GM23338 (cell line): ENCODE measurements around the gene OLFM1. TPM values are rescaled to one million over a fixed set of nuclear protein-coding genes. Genes with fewer than 3 reads are reported as not detected.

ENCODE experiments used
- ATAC-seq: fragments of 200-7000 bp; cut with Tn5 transposase; 3 replicates; pipeline ENCODE4 v1.9.1; 2020
- DNase-seq: peaks from one replicate; pipeline ENCODE4 v3.0.0-alpha.2; 2015; ENCODE audit warnings: low spot score
- H2AFZ ChIP-seq: fragments of 200-600 bp; sonication (generic); 2 replicates; pipeline ENCODE4 v1.8.0; 2016; ENCODE audit warnings: antibody characterized with exemption, mild to moderate bottlenecking, moderate library complexity
- H3F3A ChIP-seq: fragments of 200-600 bp; sonication (generic); replicated peaks from 2 replicates; pipeline ENCODE4 v1.8.0; 2017; ENCODE audit warnings: antibody characterized with exemption, mixed run types, low read depth
- H3K27ac ChIP-seq: fragments of 200-600 bp; sonication (generic); 2 replicates; pipeline ENCODE4 v1.6.1; 2016; ENCODE audit warnings: low read depth
- H3K27me3 ChIP-seq: fragments of 200-600 bp; sonication (generic); 2 replicates; pipeline ENCODE4 v1.8.0; 2016; ENCODE audit warnings: mild to moderate bottlenecking, mixed run types, moderate library complexity; ENCODE audit not compliant: insufficient read depth
- H3K36me3 ChIP-seq: fragments of 200-600 bp; sonication (generic); 2 replicates; pipeline ENCODE4 v1.8.0; 2016; ENCODE audit warnings: mild to moderate bottlenecking; ENCODE audit not compliant: insufficient read depth
- H3K4me1 ChIP-seq: fragments of 200-600 bp; sonication (generic); 2 replicates; pipeline ENCODE4 v1.8.0; 2016; ENCODE audit warnings: mild to moderate bottlenecking, moderate library complexity; ENCODE audit not compliant: insufficient read depth
- H3K4me2 ChIP-seq: fragments of 200-600 bp; sonication (generic); 2 replicates; pipeline ENCODE4 v1.7.1; 2017; ENCODE audit warnings: mixed run types
- H3K4me3 ChIP-seq: fragments of 200-600 bp; sonication (generic); 2 replicates; pipeline ENCODE4 v1.6.1; 2016; ENCODE audit warnings: mixed run types
- H3K79me2 ChIP-seq: fragments of 200-600 bp; sonication (generic); replicated peaks from 2 replicates; pipeline ENCODE4 v1.8.0; 2017; ENCODE audit warnings: mild to moderate bottlenecking; ENCODE audit not compliant: insufficient read depth
- H3K9me2 ChIP-seq: fragments of 200-600 bp; sonication (generic); 2 replicates; pipeline ENCODE4 v1.8.0; 2017; ENCODE audit not compliant: insufficient read depth
- H4K20me1 ChIP-seq: fragments of 200-600 bp; sonication (generic); replicated peaks from 2 replicates; pipeline ENCODE4 v1.8.0; 2017; ENCODE audit warnings: mild to moderate bottlenecking; ENCODE audit not compliant: insufficient read depth
- H3K27ac Mint-ChIP-seq: 2 replicates; pipeline ENCODE4 v1.8.0; 2020; ENCODE audit warnings: inconsistent platforms, mild to moderate bottlenecking, moderate library complexity, mixed read lengths
- H3K27me3 Mint-ChIP-seq: 3 replicates; pipeline ENCODE4 v1.8.0; 2022; ENCODE audit warnings: low read depth, mild to moderate bottlenecking, moderate library complexity, mixed read lengths, inconsistent platforms; ENCODE audit not compliant: insufficient read depth, poor library complexity
- H3K36me3 Mint-ChIP-seq: 3 replicates; pipeline ENCODE4 v1.8.0; 2021; ENCODE audit warnings: low read depth, mild to moderate bottlenecking, inconsistent platforms, moderate library complexity, mixed read lengths
- H3K4me1 Mint-ChIP-seq: 3 replicates; pipeline ENCODE4 v1.8.0; 2020; ENCODE audit warnings: mild to moderate bottlenecking, inconsistent platforms, mixed read lengths
- H3K4me3 Mint-ChIP-seq: 3 replicates; pipeline ENCODE4 v1.8.0; 2021; ENCODE audit warnings: moderate library complexity, mild to moderate bottlenecking, inconsistent platforms, mixed read lengths
- H3K9me3 Mint-ChIP-seq: 3 replicates; pipeline ENCODE4 v1.8.0; 2020; ENCODE audit warnings: moderate library complexity, mild to moderate bottlenecking, inconsistent platforms, mixed read lengths
- CREB1 ChIP-seq: fragments of 250-450 bp; sonication (Bioruptor Pico); IDR thresholded peaks from 2 replicates; pipeline ENCODE4 v1.5.0; 2020; ENCODE audit warnings: low read depth, mild to moderate bottlenecking, moderate library complexity
- CTCF ChIP-seq, 2 experiments: fragments of 200-600 bp in 1 of 2; sonication (generic) in 1 of 2; conservative IDR thresholded peaks; 2 replicates each; pipeline versions ENCODE4 v1.5.1 to v1.6.1; 2016 to 2017; ENCODE audit warnings: antibody characterized with exemption in 2 of 2, low read depth in 2 of 2, mild to moderate bottlenecking in 2 of 2, moderate library complexity in 1 of 2
- ETS1 ChIP-seq: IDR thresholded peaks from 2 replicates; pipeline ENCODE4 v1.6.1; 2016; ENCODE audit warnings: antibody characterized with exemption
- EZH2 ChIP-seq: fragments of 200-600 bp; sonication (generic); IDR thresholded peaks from one replicate; pipeline ENCODE4 v1.8.0; 2017; ENCODE audit warnings: antibody characterized with exemption, mild to moderate bottlenecking, low read depth; ENCODE audit not compliant: unreplicated experiment
- EZH2phosphoT487 ChIP-seq: fragments of 200-600 bp; sonication (generic); IDR thresholded peaks from one replicate; pipeline ENCODE4 v1.8.1; 2018; ENCODE audit warnings: antibody characterized with exemption; ENCODE audit not compliant: unreplicated experiment
- JUNB ChIP-seq: IDR thresholded peaks from one replicate; pipeline ENCODE4 v1.6.1; 2016; ENCODE audit warnings: antibody characterized with exemption; ENCODE audit not compliant: unreplicated experiment
- NANOG ChIP-seq: IDR thresholded peaks from 2 replicates; pipeline ENCODE4 v1.6.1; 2016; ENCODE audit warnings: antibody characterized with exemption, borderline replicate concordance
- POLR2AphosphoS5 ChIP-seq: IDR thresholded peaks from 2 replicates; pipeline ENCODE4 v1.6.1; 2016; ENCODE audit warnings: antibody characterized with exemption, low read depth
- REST ChIP-seq: IDR thresholded peaks from one replicate; pipeline ENCODE4 v1.6.1; 2018; ENCODE audit warnings: antibody characterized with exemption; ENCODE audit not compliant: unreplicated experiment
- STAT1 ChIP-seq: IDR thresholded peaks from one replicate; pipeline ENCODE4 v1.6.1; 2016; ENCODE audit warnings: antibody characterized with exemption; ENCODE audit not compliant: unreplicated experiment
- ZNF114 ChIP-seq: fragments of 250-450 bp; sonication (Bioruptor Pico); IDR thresholded peaks from 2 replicates; pipeline ENCODE4 v1.5.0; 2020; ENCODE audit warnings: mild to moderate bottlenecking, moderate library complexity
- ZNF331 ChIP-seq: fragments of 250-450 bp; sonication (Bioruptor Pico); IDR thresholded peaks from 2 replicates; pipeline ENCODE4 v1.5.0; 2020; ENCODE audit warnings: low read depth, mild to moderate bottlenecking, moderate library complexity
- polyA plus RNA-seq: library from polyadenylated mRNA; unstranded; fragments of >200 nt; fragmentation: Nextera tagmentation; extraction: Ambion mirVana; gene quantifications from 2 replicates; pipeline ENCODE4 v1.2.1, GENCODE V29; 2016
- total RNA-seq: library from RNA; depleted of rRNA; stranded (reverse); fragments of >200 nt; shearing (Covaris generic); gene quantifications from 2 replicates; pipeline ENCODE4 v1.2.3, GENCODE V29; 2014
- TF ChIP-seq, protein P1 (sequence below): fragments of 250-450 bp; sonication (Bioruptor Pico); IDR thresholded peaks from 2 replicates; pipeline ENCODE4 v1.5.0; 2020; ENCODE audit warnings: mild to moderate bottlenecking, moderate library complexity

Gene OLFM1
- total and polyA plus RNA-seq, 2 experiments from 2014 or later: 20.6 to 40.1 TPM

DNA sequence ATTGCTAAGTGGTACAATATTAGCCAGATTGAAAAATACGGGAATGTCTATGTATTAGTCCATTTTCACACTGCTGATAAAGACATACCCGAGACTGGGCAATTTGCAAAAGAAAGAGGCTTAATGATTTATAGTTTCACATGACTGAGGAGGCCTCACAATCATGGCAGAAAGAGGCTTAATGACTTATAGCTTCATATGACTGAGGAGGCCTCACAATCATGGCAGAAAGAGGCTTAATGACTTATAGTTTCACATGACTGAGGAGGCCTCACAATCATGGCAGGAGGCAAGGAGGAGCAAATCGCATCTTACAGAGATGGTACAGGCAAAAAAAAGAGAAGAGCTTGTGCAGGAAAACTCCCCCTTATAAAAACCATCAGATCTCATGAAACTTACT is 32.3 kb upstream of the OLFM1 start:
- Mint-ChIP-seq H3K4me3 (no peak overlapping the region), H3K27me3 (peaks cover 4% of the 10 kb centered on the region), H3K9me3 (peaks cover 8% of the 10 kb centered on the region; the same call in 1 of the 3 replicates), H3K27ac (no peak overlapping the region), H3K4me1 (no peaks in the 10 kb centered on the region), H3K36me3 (no peaks in the 10 kb centered on the region)
- Histone ChIP-seq H3K27me3 (no peaks in the 10 kb centered on the region), H3K4me1 (no peaks in the 10 kb centered on the region), H3F3A (no peaks in the 10 kb centered on the region), H3K4me2 (no peak overlapping the region), H3K36me3 (no peaks in the 10 kb centered on the region), H3K27ac (no peak overlapping the region), H4K20me1 (no peaks in the 10 kb centered on the region), H3K9me2 (peaks cover 6% of the 10 kb centered on the region; the same call in 1 of the 2 replicates), H3K79me2 (no peaks in the 10 kb centered on the region), H2AFZ (no peak overlapping the region), H3K4me3 (no peak overlapping the region)
- DNase-seq (no peak), ATAC-seq (no peak)
- TF ChIP-seq, protein P1, sequence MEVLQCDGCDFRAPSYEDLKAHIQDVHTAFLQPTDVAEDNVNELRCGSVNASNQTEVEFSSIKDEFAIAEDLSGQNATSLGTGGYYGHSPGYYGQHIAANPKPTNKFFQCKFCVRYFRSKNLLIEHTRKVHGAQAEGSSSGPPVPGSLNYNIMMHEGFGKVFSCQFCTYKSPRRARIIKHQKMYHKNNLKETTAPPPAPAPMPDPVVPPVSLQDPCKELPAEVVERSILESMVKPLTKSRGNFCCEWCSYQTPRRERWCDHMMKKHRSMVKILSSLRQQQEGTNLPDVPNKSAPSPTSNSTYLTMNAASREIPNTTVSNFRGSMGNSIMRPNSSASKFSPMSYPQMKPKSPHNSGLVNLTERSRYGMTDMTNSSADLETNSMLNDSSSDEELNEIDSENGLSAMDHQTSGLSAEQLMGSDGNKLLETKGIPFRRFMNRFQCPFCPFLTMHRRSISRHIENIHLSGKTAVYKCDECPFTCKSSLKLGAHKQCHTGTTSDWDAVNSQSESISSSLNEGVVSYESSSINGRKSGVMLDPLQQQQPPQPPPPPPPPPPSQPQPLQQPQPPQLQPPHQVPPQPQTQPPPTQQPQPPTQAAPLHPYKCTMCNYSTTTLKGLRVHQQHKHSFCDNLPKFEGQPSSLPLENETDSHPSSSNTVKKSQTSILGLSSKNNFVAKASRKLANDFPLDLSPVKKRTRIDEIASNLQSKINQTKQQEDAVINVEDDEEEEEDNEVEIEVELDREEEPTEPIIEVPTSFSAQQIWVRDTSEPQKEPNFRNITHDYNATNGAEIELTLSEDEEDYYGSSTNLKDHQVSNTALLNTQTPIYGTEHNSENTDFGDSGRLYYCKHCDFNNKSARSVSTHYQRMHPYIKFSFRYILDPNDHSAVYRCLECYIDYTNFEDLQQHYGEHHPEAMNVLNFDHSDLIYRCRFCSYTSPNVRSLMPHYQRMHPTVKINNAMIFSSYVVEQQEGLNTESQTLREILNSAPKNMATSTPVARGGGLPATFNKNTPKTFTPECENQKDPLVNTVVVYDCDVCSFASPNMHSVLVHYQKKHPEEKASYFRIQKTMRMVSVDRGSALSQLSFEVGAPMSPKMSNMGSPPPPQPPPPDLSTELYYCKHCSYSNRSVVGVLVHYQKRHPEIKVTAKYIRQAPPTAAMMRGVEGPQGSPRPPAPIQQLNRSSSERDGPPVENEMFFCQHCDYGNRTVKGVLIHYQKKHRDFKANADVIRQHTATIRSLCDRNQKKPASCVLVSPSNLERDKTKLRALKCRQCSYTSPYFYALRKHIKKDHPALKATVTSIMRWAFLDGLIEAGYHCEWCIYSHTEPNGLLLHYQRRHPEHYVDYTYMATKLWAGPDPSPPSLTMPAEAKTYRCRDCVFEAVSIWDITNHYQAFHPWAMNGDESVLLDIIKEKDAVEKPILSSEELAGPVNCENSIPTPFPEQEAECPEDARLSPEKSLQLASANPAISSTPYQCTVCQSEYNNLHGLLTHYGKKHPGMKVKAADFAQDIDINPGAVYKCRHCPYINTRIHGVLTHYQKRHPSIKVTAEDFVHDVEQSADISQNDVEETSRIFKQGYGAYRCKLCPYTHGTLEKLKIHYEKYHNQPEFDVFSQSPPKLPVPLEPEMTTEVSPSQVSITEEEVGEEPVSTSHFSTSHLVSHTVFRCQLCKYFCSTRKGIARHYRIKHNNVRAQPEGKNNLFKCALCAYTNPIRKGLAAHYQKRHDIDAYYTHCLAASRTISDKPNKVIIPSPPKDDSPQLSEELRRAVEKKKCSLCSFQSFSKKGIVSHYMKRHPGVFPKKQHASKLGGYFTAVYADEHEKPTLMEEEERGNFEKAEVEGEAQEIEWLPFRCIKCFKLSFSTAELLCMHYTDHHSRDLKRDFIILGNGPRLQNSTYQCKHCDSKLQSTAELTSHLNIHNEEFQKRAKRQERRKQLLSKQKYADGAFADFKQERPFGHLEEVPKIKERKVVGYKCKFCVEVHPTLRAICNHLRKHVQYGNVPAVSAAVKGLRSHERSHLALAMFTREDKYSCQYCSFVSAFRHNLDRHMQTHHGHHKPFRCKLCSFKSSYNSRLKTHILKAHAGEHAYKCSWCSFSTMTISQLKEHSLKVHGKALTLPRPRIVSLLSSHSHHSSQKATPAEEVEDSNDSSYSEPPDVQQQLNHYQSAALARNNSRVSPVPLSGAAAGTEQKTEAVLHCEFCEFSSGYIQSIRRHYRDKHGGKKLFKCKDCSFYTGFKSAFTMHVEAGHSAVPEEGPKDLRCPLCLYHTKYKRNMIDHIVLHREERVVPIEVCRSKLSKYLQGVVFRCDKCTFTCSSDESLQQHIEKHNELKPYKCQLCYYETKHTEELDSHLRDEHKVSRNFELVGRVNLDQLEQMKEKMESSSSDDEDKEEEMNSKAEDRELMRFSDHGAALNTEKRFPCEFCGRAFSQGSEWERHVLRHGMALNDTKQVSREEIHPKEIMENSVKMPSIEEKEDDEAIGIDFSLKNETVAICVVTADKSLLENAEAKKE (CRISPR knock-in tag): no peak
- TF ChIP-seq CREB1: no peak
- TF ChIP-seq ZNF331 (CRISPR knock-in tag): no peak
- TF ChIP-seq ZNF114 (CRISPR knock-in tag): no peak
- TF ChIP-seq POLR2AphosphoS5: no peak
- TF ChIP-seq NANOG: no peak
- TF ChIP-seq EZH2phosphoT487: no peak
- no peak for TF ChIP-seq CTCF (conservative IDR thresholded peaks at IDR 0.05; ENCODE audit: low read depth in 2 of 2)
- TF ChIP-seq JUNB: no peak
- TF ChIP-seq EZH2: no peak
- no peak for TF ChIP-seq ETS1
- TF ChIP-seq REST: no peak
- TF ChIP-seq STAT1: no peak
